HAP-1 (cell line): ENCODE data around the gene CDH13.

ENCODE experiments used
- DNase-seq, 2 experiments: peaks; one replicate each; pipeline ENCODE4 v3.0.0-alpha.2; 2016 to 2020; ENCODE audit warnings: low spot score in 2 of 2
- H3K27me3 ChIP-seq: fragments of 250-450 bp; sonication (Bioruptor Pico); 2 replicates; pipeline ENCODE4 v1.5.1; 2020; ENCODE audit warnings: low read depth, mild to moderate bottlenecking, moderate library complexity
- H3K36me3 ChIP-seq: fragments of 250-450 bp; sonication (Bioruptor Pico); replicated peaks from 2 replicates; pipeline ENCODE4 v1.5.1; 2020; ENCODE audit warnings: mild to moderate bottlenecking
- H3K4me1 ChIP-seq: fragments of 250-450 bp; sonication (Bioruptor Pico); 2 replicates; pipeline ENCODE4 v1.5.1; 2020; ENCODE audit warnings: mild to moderate bottlenecking
- H3K4me3 ChIP-seq: fragments of 250-450 bp; sonication (Bioruptor Pico); 2 replicates; pipeline ENCODE4 v1.5.1; 2020; ENCODE audit warnings: mild to moderate bottlenecking, moderate library complexity
- H3K9me3 ChIP-seq: fragments of 250-450 bp; sonication (Bioruptor Pico); 2 replicates; pipeline ENCODE4 v1.5.1; 2020; ENCODE audit warnings: mild to moderate bottlenecking, moderate library complexity
- in situ Hi-C: fragments of 300-500 bp; cut with MboI; formaldehyde crosslinking; loops from 3 replicates; pipeline ENCODE4 v1.14.3; 2020; ENCODE audit warnings: low sequenced_read_pairs, inconsistent platforms, mixed read lengths

CDH13 gene

GRCh38 chr16:83176802-83177201, 550.0 kb downstream of the CDH13 start:
- Histone ChIP-seq H3K27me3 (no peaks in the 10 kb centered on the region), H3K4me3 (no peak overlapping the region), H3K36me3 (no peaks in the 10 kb centered on the region), H3K9me3 (no peaks in the 10 kb centered on the region; the same call in 1 of the 2 replicates), H3K4me1 (no peaks in the 10 kb centered on the region)
- in situ Hi-C loops: no loop called here
- no peak for DNase-seq

- DNase-seq: no peak
- no peaks in the 10 kb centered on the region for H3K4me1 ChIP-seq
- H3K9me3 ChIP-seq: no peaks in the 10 kb centered on the region
- no peak overlapping the region for H3K4me3 ChIP-seq
- H3K36me3 ChIP-seq: no peaks in the 10 kb centered on the region
- H3K27me3 ChIP-seq: no peaks in the 10 kb centered on the region
- in situ Hi-C loops: no loop called here
Measured at GRCh38 chr16:83185902-83186301, 559.1 kb downstream of the CDH13 start.

GRCh38 chr16:83187405-83187804, 560.6 kb downstream of the CDH13 start:
- Histone ChIP-seq H3K4me3 (no peak overlapping the region), H3K27me3 (no peaks in the 10 kb centered on the region), H3K9me3 (no peaks in the 10 kb centered on the region), H3K4me1 (no peaks in the 10 kb centered on the region), H3K36me3 (no peaks in the 10 kb centered on the region)
- DNase-seq: no peak
- in situ Hi-C loops: no loop called here

GRCh38 chr16:83196796-83197195, 570.0 kb downstream of the CDH13 start:
- in situ Hi-C loops: no loop called here
- Histone ChIP-seq H3K9me3 (no peaks in the 10 kb centered on the region), H3K4me3 (no peak overlapping the region), H3K4me1 (no peaks in the 10 kb centered on the region), H3K27me3 (no peaks in the 10 kb centered on the region), H3K36me3 (no peaks in the 10 kb centered on the region)
- DNase-seq: no peak

- in situ Hi-C loops: no loop called here
- H3K36me3 ChIP-seq: no peaks in the 10 kb centered on the region
- no peak overlapping the region for H3K4me3 ChIP-seq
- H3K9me3 ChIP-seq: no peaks in the 10 kb centered on the region
- no peaks in the 10 kb centered on the region for H3K27me3 ChIP-seq
- H3K4me1 ChIP-seq: no peaks in the 10 kb centered on the region
- no peak for DNase-seq
Measured at GRCh38 chr16:83197450-83197849, 570.7 kb downstream of the CDH13 start.

- Histone ChIP-seq H3K36me3 (no peaks in the 10 kb centered on the region), H3K4me1 (no peaks in the 10 kb centered on the region), H3K4me3 (no peak overlapping the region), H3K27me3 (no peaks in the 10 kb centered on the region), H3K9me3 (no peaks in the 10 kb centered on the region)
- in situ Hi-C loops: no loop called here
- no peak for DNase-seq
Measured at GRCh38 chr16:83198977-83199376, 572.2 kb downstream of the CDH13 start.

GRCh38 chr16:83200005-83200779, 573.4 kb downstream of the CDH13 start:
- H3K4me3 ChIP-seq: no peak overlapping the region
- peak in 1 of 2 experiments; percentile 9 for DNase-seq
- H3K36me3 ChIP-seq: no peaks in the 10 kb centered on the region
- H3K27me3 ChIP-seq: no peaks in the 10 kb centered on the region
- H3K9me3 ChIP-seq: no peaks in the 10 kb centered on the region
- in situ Hi-C loops: no loop called here
- H3K4me1 ChIP-seq: no peaks in the 10 kb centered on the region

- no peak overlapping the region for H3K4me3 ChIP-seq
- no peaks in the 10 kb centered on the region for H3K4me1 ChIP-seq
- no peak for DNase-seq
- in situ Hi-C loops: no loop called here
- H3K9me3 ChIP-seq: no peaks in the 10 kb centered on the region
- no peaks in the 10 kb centered on the region for H3K27me3 ChIP-seq
- H3K36me3 ChIP-seq: no peaks in the 10 kb centered on the region
Measured at GRCh38 chr16:83201748-83202147, 575.0 kb downstream of the CDH13 start.

GRCh38 chr16:83205896-83206295, 579.1 kb downstream of the CDH13 start:
- Histone ChIP-seq H3K4me3 (no peak overlapping the region), H3K4me1 (no peaks in the 10 kb centered on the region), H3K27me3 (no peaks in the 10 kb centered on the region), H3K36me3 (no peaks in the 10 kb centered on the region), H3K9me3 (no peaks in the 10 kb centered on the region)
- in situ Hi-C loops: no loop called here
- DNase-seq: no peak

GRCh38 chr16:83206426-83206825, 579.7 kb downstream of the CDH13 start:
- H3K9me3 ChIP-seq: no peaks in the 10 kb centered on the region
- H3K4me3 ChIP-seq: no peak overlapping the region
- DNase-seq: no peak
- H3K27me3 ChIP-seq: no peaks in the 10 kb centered on the region
- H3K36me3 ChIP-seq: no peaks in the 10 kb centered on the region
- in situ Hi-C loops: no loop called here
- H3K4me1 ChIP-seq: no peaks in the 10 kb centered on the region

GRCh38 chr16:83211711-83212110, 584.9 kb downstream of the CDH13 start:
- in situ Hi-C loops: no loop called here
- H3K4me1 ChIP-seq: no peaks in the 10 kb centered on the region
- H3K4me3 ChIP-seq: no peak overlapping the region
- no peaks in the 10 kb centered on the region for H3K9me3 ChIP-seq
- H3K27me3 ChIP-seq: no peaks in the 10 kb centered on the region
- no peaks in the 10 kb centered on the region for H3K36me3 ChIP-seq
- no peak for DNase-seq

GRCh38 chr16:83212301-83212841, 585.6 kb downstream of the CDH13 start:
- no peak for DNase-seq
- Histone ChIP-seq H3K9me3 (no peaks in the 10 kb centered on the region), H3K4me3 (no peak overlapping the region), H3K36me3 (no peaks in the 10 kb centered on the region), H3K27me3 (no peaks in the 10 kb centered on the region), H3K4me1 (no peaks in the 10 kb centered on the region)
- in situ Hi-C loops: no loop called here

GRCh38 chr16:83214671-83215070, 587.9 kb downstream of the CDH13 start:
- Histone ChIP-seq H3K36me3 (no peaks in the 10 kb centered on the region), H3K9me3 (no peaks in the 10 kb centered on the region), H3K27me3 (no peaks in the 10 kb centered on the region), H3K4me1 (no peaks in the 10 kb centered on the region), H3K4me3 (no peak overlapping the region)
- in situ Hi-C loops: no loop called here
- no peak for DNase-seq

GRCh38 chr16:83215406-83216001, 588.7 kb downstream of the CDH13 start:
- Histone ChIP-seq H3K9me3 (no peaks in the 10 kb centered on the region), H3K36me3 (no peaks in the 10 kb centered on the region), H3K4me3 (no peak overlapping the region), H3K4me1 (no peaks in the 10 kb centered on the region), H3K27me3 (no peaks in the 10 kb centered on the region)
- DNase-seq: peak in 1 of 2 experiments; percentile 63
- in situ Hi-C loops: no loop called here
